ENCODE measurements around the gene G6PC2.

Gene G6PC2

GRCh38 chr2:168948621-168949212 is 47.6 kb downstream of the G6PC2 start:
- TF ChIP-seq CTCF (IDR thresholded peaks at IDR 0.05; ENCODE audit: insufficient read depth, low read depth, low read length, missing control alignments), result peak; percentile 65
- peak; percentile 34 for DNase-seq (ENCODE audit: low read depth)
- no peak overlapping the region for H3K4me3 ChIP-seq (ENCODE audit: low read length)

GRCh38 chr2:168949324-168949723 is 48.2 kb downstream of the G6PC2 start:
- H3K4me3 ChIP-seq (ENCODE audit: low read length), result no peak overlapping the region
- DNase-seq (ENCODE audit: low read depth), result no peak
- no peak for TF ChIP-seq CTCF (IDR thresholded peaks at IDR 0.05; ENCODE audit: insufficient read depth, low read depth, low read length, missing control alignments)

- DNase-seq (ENCODE audit: low read depth), result no peak
Observed at GRCh38 chr2:168951871-168952270, 50.8 kb downstream of the G6PC2 start.

GRCh38 chr2:168952424-168952823 is 51.3 kb downstream of the G6PC2 start:
- no peak overlapping the region for H3K4me3 ChIP-seq (ENCODE audit: low read length)
- TF ChIP-seq CTCF (IDR thresholded peaks at IDR 0.05; ENCODE audit: insufficient read depth, low read depth, low read length, missing control alignments), result no peak
- DNase-seq (ENCODE audit: low read depth), result no peak

More at GRCh38 chr2:168951871-168952270, 50.8 kb downstream of the G6PC2 start:
- H3K4me3 ChIP-seq (ENCODE audit: low read length), result no peak overlapping the region
- no peak for TF ChIP-seq CTCF (IDR thresholded peaks at IDR 0.05; ENCODE audit: insufficient read depth, low read depth, low read length, missing control alignments)

GRCh38 chr2:168954256-168954655 is 53.2 kb downstream of the G6PC2 start:
- H3K4me3 ChIP-seq (ENCODE audit: low read length), result no peak overlapping the region
- no peak for DNase-seq (ENCODE audit: low read depth)
- no peak for TF ChIP-seq CTCF (IDR thresholded peaks at IDR 0.05; ENCODE audit: insufficient read depth, low read depth, low read length, missing control alignments)

- no peak overlapping the region for H3K4me3 ChIP-seq (ENCODE audit: low read length)
- TF ChIP-seq CTCF (IDR thresholded peaks at IDR 0.05; ENCODE audit: insufficient read depth, low read depth, low read length, missing control alignments), result no peak
- no peak for DNase-seq (ENCODE audit: low read depth)
Observed at GRCh38 chr2:168955321-168955720, 54.2 kb downstream of the G6PC2 start.

- H3K4me3 ChIP-seq (ENCODE audit: low read length), result no peak overlapping the region
- no peak for TF ChIP-seq CTCF (IDR thresholded peaks at IDR 0.05; ENCODE audit: insufficient read depth, low read depth, low read length, missing control alignments)
- DNase-seq (ENCODE audit: low read depth), result no peak
Observed at GRCh38 chr2:168956392-168956791, 55.3 kb downstream of the G6PC2 start.

Data from epithelial cell of esophagus (primary cell).